GM18873 (cell line): ENCODE measurements around the gene CNTNAP5.

Experiments
- ATAC-seq: cut with Tn5 transposase; IDR thresholded peaks from one replicate; pipeline ENCODE4 v1.9.1; 2021; ENCODE audit warnings: mild to moderate bottlenecking, moderate library complexity, moderate number of reproducible peaks; ENCODE audit not compliant: unreplicated experiment, low FRiP score

The CNTNAP5 gene

DNA sequence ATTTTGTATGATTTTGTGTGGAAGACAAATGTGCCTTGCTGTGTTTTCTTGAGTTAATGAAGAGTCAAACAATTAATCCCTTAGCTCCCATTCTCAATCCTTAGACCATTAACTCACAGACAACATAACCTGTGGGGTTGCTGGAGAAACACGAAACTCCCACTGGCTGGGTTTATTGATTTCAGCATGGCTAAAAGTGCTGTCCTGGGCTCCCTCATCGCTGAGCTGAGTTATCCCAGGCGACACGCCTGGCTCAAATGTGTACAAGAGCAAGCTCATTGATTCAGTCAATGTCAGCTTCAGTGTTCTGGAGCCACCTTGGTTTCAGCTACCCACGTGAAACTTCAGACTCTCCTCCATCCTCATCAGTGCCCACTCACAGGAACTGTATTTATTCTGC is 896.1 kb downstream of the CNTNAP5 start:
- no peak for ATAC-seq

- no peak for ATAC-seq
These were observed 898.0 kb downstream of the CNTNAP5 start for GRCh38 chr2:124923097-124923496.

DNA sequence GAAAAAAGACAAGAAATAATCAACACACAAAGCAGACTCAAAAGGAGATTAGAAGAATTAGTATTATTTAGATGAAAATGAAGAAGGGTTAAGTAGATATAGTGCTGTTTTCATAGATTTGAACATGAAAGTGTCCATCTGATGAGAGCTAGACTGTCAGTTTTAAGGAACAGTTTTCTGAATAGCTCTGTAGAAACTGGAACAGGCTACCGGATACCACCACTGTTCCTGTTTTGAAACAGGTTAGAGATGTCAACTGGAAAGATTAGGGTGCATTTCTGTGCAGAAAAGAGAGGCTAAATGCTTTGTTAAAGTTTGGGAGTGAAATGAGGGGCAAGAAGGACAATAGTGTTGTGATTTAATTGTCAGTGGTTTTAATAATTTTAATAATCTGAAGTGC is 908.8 kb downstream of the CNTNAP5 start:
- ATAC-seq: no peak

- ATAC-seq: no peak
These were observed 928.8 kb downstream of the CNTNAP5 start for GRCh38 chr2:124953921-124954320.

DNA sequence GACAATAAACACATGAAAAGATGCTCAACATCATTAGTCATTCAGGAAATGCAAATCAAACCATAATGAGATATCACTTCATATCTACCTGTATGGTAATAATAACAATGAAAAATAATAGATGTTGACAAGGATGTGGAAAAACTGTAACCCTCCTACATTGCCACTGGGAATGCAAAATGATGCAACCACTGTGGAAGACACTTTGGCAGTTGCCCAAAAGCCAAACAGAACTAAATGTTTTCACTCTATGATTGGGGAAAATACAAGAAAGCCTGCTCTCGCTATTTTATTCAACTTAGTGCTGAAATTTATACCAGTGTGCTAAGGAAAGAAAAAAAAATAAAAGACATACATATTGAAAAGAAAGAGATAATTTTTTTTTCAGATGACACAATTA is 934.5 kb downstream of the CNTNAP5 start:
- ATAC-seq: no peak

GRCh38 chr2:124961132-124961531 is 936.0 kb downstream of the CNTNAP5 start:
- ATAC-seq: no peak
